DMS53 (cell line): Measurements from ENCODE around the gene UCHL5.

Experiments used
- DNase-seq: peaks from one replicate; lab custom pipeline; 2025; lab: John Stamatoyannopoulos, UW

Gene UCHL5

DNA sequence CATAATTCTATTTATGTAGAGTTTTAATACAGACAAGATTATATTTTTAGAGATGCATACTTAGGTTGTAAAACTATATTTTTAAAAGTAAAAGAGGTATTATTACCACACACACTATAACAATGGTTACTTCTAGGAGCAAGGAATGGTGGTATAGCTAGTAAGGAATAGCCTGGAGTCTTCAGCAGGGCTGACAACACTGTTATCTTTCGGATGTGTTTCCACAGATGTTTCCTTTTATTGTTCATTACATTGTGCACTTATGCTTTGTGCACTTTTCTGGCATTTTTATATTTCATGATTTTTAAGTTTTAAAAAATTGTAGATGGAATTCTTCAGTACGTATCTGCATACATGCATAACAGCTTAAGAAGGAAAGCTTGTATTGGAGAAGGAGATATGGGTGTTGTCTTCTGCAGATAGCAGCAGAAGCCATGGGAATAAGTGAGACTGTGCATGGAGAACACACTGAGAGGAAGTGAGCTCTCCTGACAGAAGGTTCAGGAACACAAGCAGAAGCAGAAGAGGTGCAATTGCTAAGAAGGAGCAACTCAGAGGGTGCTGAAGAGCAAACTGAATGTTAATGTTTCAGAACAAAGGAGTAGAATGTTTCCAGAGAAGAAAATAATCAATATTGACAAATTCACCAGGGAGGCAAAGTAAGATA is 91.8 kb downstream of the UCHL5 start:
- no peak for DNase-seq

DNA sequence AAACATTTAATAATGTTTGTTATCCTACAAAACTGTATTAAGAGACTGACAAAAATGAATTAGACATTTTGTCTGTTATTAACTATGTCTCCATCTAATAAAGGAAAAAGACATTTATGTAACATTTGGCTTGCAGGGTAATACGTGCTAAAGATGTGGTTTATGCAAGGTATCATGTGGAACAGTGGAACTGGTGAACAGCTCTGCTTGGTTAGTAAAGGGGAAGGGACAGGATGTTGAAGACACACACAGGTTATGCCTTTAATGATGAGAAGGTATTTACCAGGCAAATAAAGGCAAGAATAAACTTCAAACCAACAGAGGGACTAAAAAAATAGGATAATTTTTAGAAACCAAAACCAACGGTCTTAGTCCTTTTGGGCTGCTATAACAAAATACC is 93.1 kb downstream of the UCHL5 start:
- DNase-seq, result no peak

DNA sequence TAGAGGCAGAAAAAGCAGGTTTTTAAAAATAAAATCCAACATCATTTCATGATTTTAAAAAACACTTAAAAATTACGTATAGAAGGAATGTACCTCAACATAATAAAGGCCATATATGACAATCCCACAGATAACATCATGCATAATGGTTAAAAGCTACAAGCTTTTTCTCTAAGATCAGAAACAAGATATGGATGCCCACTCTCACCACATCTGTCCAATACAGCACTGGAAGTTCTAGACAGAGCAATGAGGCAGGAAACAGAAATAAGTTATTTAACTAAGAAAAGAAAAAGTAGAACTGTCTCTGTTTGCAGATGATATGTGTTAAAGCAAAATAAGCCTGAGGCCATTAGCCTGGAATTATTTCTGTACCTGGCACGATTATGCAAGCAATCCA is 96.3 kb downstream of the UCHL5 start:
- no peak for DNase-seq
